GM12878 (cell line): Measurements from ENCODE around the gene TPT1. TPM values are rescaled to one million over a fixed set of nuclear protein-coding genes. Genes with fewer than 3 reads are reported as not detected.

ENCODE experiments used
- ETV6 ChIP-seq, 2 experiments: fragments of 450-650 bp in 1 of 2; IDR thresholded peaks in 1 of 2; conservative IDR thresholded peaks in 1 of 2; 2 replicates each; pipeline ENCODE4 v1.6.1; 2014; ENCODE audit warnings: antibody characterized with exemption in 1 of 2, borderline replicate concordance in 1 of 2, low read depth in 1 of 2, mild to moderate bottlenecking in 1 of 2, moderate library complexity in 1 of 2
- MTA2 ChIP-seq: fragments of 450-650 bp; IDR thresholded peaks from 2 replicates; pipeline ENCODE4 v1.6.1; 2016; ENCODE audit warnings: low read depth, mild to moderate bottlenecking, moderate library complexity
- NBN ChIP-seq: fragments of 450-650 bp; IDR thresholded peaks from 2 replicates; pipeline ENCODE4 v1.6.1; 2016
- NFIC ChIP-seq: IDR thresholded peaks from 2 replicates; pipeline ENCODE4 v1.6.1; 2012; ENCODE audit warnings: low read depth, mild to moderate bottlenecking, inconsistent platforms, low read length, moderate library complexity
- ZBTB40 ChIP-seq: fragments of 450-650 bp; IDR thresholded peaks from 2 replicates; pipeline ENCODE4 v1.6.1; 2016; ENCODE audit warnings: mild to moderate bottlenecking, moderate library complexity, borderline replicate concordance
- ZNF24 ChIP-seq: fragments of 450-650 bp; IDR thresholded peaks from 2 replicates; pipeline ENCODE4 v1.6.1; 2017; ENCODE audit warnings: antibody characterized with exemption, mild to moderate bottlenecking
- polyA plus RNA-seq, 11 experiments: library from polyadenylated mRNA; depleted of rRNA in 4 of 11; unstranded in 6 of 11; stranded (reverse) in 5 of 11; fragments of >200 nt; fragmentation: Nextera tagmentation in 4 of 11; fragmentation: Illumina TruSeq in 1 of 11; extraction: Ambion mirVana in 4 of 11; extraction: Trizol in 1 of 11; gene quantifications; 1 replicate in 1 of 11; 2 replicates in 10 of 11; pipeline versions ENCODE4 v1.2.1 to v1.2.3, GENCODE V29; 2011 to 2016; ENCODE audit warnings: inconsistent platforms in 2 of 11, missing spikeins in 2 of 11, low read depth in 1 of 11
- total RNA-seq, 4 experiments: library from RNA; depleted of rRNA in 3 of 4; stranded (reverse); fragments of >200 nt in 3 of 4; fragmentation: Illumina TruSeq in 1 of 4; extraction: Trizol in 1 of 4; gene quantifications; 2 replicates each; pipeline versions ENCODE4 v1.2.1 to v1.2.3, GENCODE V29; 2013 to 2021
- TF ChIP-seq, protein P1 (sequence below): fragments of 150-350 bp; IDR thresholded peaks from 2 replicates; pipeline ENCODE4 v1.6.1; 2014; ENCODE audit warnings: mild to moderate bottlenecking, low read depth, low read length
- TF ChIP-seq, protein P2 (sequence below): IDR thresholded peaks from 2 replicates; pipeline ENCODE4 v1.6.1; 2012; ENCODE audit warnings: low read depth, low read length, improper control_type of control experiment
- TF ChIP-seq, protein P3 (sequence below): fragments of 450-650 bp; IDR thresholded peaks from 2 replicates; pipeline ENCODE4 v1.6.1; 2017; ENCODE audit warnings: mild to moderate bottlenecking, moderate library complexity
- TF ChIP-seq, protein P4 (sequence below), 3 experiments: IDR thresholded peaks in 2 of 3; conservative IDR thresholded peaks in 1 of 3; 2 replicates each; pipeline ENCODE4 v1.5.1; 2011; ENCODE audit warnings: low read depth in 3 of 3, low read length in 3 of 3, mild to moderate bottlenecking in 3 of 3, control low read depth in 2 of 3, moderate library complexity in 2 of 3, inconsistent platforms in 1 of 3, mixed read lengths in 1 of 3; ENCODE audit not compliant: control insufficient read depth in 2 of 3, insufficient read depth in 1 of 3; ENCODE audit errors: extremely low read depth in 1 of 3

The TPT1 gene
- total and polyA plus RNA-seq, 10 of the 15 experiments (the other 5 are each of a cell fraction or from before 2014, with no cell fraction given) = 1,038 to 5,925 (median 2,336) TPM

- no peak for TF ChIP-seq ZBTB40
- no peak for TF ChIP-seq NFIC
- TF ChIP-seq, protein P1, sequence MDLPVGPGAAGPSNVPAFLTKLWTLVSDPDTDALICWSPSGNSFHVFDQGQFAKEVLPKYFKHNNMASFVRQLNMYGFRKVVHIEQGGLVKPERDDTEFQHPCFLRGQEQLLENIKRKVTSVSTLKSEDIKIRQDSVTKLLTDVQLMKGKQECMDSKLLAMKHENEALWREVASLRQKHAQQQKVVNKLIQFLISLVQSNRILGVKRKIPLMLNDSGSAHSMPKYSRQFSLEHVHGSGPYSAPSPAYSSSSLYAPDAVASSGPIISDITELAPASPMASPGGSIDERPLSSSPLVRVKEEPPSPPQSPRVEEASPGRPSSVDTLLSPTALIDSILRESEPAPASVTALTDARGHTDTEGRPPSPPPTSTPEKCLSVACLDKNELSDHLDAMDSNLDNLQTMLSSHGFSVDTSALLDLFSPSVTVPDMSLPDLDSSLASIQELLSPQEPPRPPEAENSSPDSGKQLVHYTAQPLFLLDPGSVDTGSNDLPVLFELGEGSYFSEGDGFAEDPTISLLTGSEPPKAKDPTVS = no peak
- TF ChIP-seq, protein P2, sequence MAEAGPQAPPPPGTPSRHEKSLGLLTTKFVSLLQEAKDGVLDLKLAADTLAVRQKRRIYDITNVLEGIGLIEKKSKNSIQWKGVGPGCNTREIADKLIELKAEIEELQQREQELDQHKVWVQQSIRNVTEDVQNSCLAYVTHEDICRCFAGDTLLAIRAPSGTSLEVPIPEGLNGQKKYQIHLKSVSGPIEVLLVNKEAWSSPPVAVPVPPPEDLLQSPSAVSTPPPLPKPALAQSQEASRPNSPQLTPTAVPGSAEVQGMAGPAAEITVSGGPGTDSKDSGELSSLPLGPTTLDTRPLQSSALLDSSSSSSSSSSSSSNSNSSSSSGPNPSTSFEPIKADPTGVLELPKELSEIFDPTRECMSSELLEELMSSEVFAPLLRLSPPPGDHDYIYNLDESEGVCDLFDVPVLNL = no peak
- TF ChIP-seq, protein P3, sequence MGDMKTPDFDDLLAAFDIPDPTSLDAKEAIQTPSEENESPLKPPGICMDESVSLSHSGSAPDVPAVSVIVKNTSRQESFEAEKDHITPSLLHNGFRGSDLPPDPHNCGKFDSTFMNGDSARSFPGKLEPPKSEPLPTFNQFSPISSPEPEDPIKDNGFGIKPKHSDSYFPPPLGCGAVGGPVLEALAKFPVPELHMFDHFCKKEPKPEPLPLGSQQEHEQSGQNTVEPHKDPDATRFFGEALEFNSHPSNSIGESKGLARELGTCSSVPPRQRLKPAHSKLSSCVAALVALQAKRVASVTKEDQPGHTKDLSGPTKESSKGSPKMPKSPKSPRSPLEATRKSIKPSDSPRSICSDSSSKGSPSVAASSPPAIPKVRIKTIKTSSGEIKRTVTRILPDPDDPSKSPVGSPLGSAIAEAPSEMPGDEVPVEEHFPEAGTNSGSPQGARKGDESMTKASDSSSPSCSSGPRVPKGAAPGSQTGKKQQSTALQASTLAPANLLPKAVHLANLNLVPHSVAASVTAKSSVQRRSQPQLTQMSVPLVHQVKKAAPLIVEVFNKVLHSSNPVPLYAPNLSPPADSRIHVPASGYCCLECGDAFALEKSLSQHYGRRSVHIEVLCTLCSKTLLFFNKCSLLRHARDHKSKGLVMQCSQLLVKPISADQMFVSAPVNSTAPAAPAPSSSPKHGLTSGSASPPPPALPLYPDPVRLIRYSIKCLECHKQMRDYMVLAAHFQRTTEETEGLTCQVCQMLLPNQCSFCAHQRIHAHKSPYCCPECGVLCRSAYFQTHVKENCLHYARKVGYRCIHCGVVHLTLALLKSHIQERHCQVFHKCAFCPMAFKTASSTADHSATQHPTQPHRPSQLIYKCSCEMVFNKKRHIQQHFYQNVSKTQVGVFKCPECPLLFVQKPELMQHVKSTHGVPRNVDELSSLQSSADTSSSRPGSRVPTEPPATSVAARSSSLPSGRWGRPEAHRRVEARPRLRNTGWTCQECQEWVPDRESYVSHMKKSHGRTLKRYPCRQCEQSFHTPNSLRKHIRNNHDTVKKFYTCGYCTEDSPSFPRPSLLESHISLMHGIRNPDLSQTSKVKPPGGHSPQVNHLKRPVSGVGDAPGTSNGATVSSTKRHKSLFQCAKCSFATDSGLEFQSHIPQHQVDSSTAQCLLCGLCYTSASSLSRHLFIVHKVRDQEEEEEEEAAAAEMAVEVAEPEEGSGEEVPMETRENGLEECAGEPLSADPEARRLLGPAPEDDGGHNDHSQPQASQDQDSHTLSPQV = no peak
- TF ChIP-seq, protein P4, sequence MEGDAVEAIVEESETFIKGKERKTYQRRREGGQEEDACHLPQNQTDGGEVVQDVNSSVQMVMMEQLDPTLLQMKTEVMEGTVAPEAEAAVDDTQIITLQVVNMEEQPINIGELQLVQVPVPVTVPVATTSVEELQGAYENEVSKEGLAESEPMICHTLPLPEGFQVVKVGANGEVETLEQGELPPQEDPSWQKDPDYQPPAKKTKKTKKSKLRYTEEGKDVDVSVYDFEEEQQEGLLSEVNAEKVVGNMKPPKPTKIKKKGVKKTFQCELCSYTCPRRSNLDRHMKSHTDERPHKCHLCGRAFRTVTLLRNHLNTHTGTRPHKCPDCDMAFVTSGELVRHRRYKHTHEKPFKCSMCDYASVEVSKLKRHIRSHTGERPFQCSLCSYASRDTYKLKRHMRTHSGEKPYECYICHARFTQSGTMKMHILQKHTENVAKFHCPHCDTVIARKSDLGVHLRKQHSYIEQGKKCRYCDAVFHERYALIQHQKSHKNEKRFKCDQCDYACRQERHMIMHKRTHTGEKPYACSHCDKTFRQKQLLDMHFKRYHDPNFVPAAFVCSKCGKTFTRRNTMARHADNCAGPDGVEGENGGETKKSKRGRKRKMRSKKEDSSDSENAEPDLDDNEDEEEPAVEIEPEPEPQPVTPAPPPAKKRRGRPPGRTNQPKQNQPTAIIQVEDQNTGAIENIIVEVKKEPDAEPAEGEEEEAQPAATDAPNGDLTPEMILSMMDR (IDR thresholded peaks at IDR 0.05 in 2 of 3, conservative IDR thresholded peaks at IDR 0.05 in 1 of 3; ENCODE audit: control insufficient read depth in 2 of 3, extremely low read depth in 1 of 3, insufficient read depth in 1 of 3, low read depth in 3 of 3, low read length in 3 of 3) = no peak
- TF ChIP-seq NBN = no peak
- TF ChIP-seq MTA2 = no peak
- no peak for TF ChIP-seq ETV6 (conservative IDR thresholded peaks at IDR 0.05 in 1 of 2, IDR thresholded peaks at IDR 0.05 in 1 of 2; ENCODE audit: borderline replicate concordance in 1 of 2, low read depth in 1 of 2)
- no peak for TF ChIP-seq ZNF24
Observed at GRCh38 chr13:45315520-45316167, 25.3 kb downstream of the TPT1 start (continued).
